Measurements from ENCODE around the gene TOR2A. TPM values are rescaled to one million over a fixed set of nuclear protein-coding genes. Genes with fewer than 3 reads are reported as not detected.
"Not testable (repeated sequence)": the region's sequence is repeated elsewhere in the genome, so short reads cannot be mapped to it uniquely, and the experiment has no call there.

The TOR2A gene
- total RNA-seq (10 to 100 TPM in 3 of 7 donors, 1 to 10 TPM in 4; 8.8 to 12.2 (median 9.9) TPM), polyA plus RNA-seq (10 to 100 TPM in 1 of 2 donors, 1 to 10 TPM in 1; 2.8 to 12.6 TPM)
- long read RNA-seq, donor 1, transcript TOR2A-203 (5 exons, 1,523 nt) = major isoform, 28 of 68 reads
- long read RNA-seq, donor 1, partial matches to known transcripts = 10 of 68 reads
- long read RNA-seq, donor 1, other reads (novel, unspliced or antisense) = 19 of 68 reads
- long read RNA-seq, donor 2, partial matches to known transcripts = 0 of 3 reads
- long read RNA-seq, donor 2, other reads (novel, unspliced or antisense) = 0 of 3 reads
- long read RNA-seq, donor 3, transcript TOR2A-203 (5 exons, 1,523 nt) = major isoform, 12 of 21 reads
- long read RNA-seq, donor 3, partial matches to known transcripts = 1 of 21 reads
- long read RNA-seq, donor 3, other reads (novel, unspliced or antisense) = 2 of 21 reads

DNA sequence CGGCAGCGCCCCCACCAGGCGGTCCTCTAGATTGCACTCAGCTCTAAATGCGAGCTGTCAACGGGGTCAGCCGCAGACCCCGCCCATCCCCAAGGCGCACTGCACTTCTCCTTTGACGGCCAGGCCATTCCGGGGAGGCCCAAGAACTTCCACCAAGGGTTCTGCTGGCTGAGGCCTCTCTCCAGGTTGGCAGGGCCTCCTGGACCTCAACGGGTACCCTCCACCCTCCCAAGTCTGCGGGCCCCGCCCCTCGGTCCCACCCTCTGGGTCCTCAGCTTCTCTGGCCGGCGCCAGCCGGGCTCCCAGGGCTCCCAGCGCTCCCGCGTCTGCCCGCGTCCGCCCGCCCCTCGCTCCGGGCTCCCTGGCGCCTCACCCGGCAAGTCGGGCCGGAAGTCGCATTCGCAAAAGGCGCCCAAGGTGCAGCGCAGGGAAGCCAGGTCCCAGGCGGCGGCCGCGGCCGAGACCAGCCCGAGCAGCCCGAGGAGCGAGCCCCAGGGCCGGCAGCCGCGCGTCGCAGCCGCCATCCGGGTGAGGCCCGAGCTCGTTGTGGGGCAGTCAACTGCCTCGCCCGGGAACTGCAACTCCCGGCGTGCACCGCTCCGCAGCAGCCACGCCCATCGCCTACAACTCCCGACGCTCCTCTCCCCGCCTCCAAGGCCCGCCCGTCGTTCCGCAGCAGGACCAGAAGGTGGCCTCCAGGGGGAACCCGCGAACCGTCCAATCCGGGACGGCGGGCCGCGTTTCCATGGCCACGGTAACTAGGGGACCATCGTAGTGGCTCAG is at the start of gene TOR2A:
TSS of gene TOR2A (minus strand) at position 548 of the 783 bp plus-strand sequence. CDS start at position 524, 24 bp downstream.
- H3K27ac ChIP-seq = peak within 1 kb of the TSS; percentile 80 to 88
- H3K27me3 ChIP-seq = no peaks in the 10 kb centered on the region
- peak; percentile 95 to 98 (median 98) for DNase-seq
- H3K36me3 ChIP-seq = no peaks in the 10 kb centered on the region
- intact Hi-C loops (cut with DNase I) = loop anchor here (1.0 to 5.0 kb wide), 10 partner anchors 47 to 187 kb away; no protein-coding TSS in a partner anchor
- TF ChIP-seq POLR2A (IDR thresholded peaks at IDR 0.05) (peak; percentile 93), EP300 (IDR thresholded peaks at IDR 0.05) (no peak)
- TF ChIP-seq, protein P1, sequence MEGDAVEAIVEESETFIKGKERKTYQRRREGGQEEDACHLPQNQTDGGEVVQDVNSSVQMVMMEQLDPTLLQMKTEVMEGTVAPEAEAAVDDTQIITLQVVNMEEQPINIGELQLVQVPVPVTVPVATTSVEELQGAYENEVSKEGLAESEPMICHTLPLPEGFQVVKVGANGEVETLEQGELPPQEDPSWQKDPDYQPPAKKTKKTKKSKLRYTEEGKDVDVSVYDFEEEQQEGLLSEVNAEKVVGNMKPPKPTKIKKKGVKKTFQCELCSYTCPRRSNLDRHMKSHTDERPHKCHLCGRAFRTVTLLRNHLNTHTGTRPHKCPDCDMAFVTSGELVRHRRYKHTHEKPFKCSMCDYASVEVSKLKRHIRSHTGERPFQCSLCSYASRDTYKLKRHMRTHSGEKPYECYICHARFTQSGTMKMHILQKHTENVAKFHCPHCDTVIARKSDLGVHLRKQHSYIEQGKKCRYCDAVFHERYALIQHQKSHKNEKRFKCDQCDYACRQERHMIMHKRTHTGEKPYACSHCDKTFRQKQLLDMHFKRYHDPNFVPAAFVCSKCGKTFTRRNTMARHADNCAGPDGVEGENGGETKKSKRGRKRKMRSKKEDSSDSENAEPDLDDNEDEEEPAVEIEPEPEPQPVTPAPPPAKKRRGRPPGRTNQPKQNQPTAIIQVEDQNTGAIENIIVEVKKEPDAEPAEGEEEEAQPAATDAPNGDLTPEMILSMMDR (IDR thresholded peaks at IDR 0.05) = peak; percentile 92 to 100 (median 100)
- H3K4me1 ChIP-seq (ENCODE audit: insufficient read depth) = peaks cover 6% of the 10 kb centered on the region
- no peaks in the 10 kb centered on the region for H3K9me3 ChIP-seq
- peak within 1 kb of the TSS; percentile 88 for H3K4me3 ChIP-seq
- 0 to 1% (median 0%) methylated on average over 48 to 76 of the region's 76 CpGs for WGBS, 3 donors

DNA sequence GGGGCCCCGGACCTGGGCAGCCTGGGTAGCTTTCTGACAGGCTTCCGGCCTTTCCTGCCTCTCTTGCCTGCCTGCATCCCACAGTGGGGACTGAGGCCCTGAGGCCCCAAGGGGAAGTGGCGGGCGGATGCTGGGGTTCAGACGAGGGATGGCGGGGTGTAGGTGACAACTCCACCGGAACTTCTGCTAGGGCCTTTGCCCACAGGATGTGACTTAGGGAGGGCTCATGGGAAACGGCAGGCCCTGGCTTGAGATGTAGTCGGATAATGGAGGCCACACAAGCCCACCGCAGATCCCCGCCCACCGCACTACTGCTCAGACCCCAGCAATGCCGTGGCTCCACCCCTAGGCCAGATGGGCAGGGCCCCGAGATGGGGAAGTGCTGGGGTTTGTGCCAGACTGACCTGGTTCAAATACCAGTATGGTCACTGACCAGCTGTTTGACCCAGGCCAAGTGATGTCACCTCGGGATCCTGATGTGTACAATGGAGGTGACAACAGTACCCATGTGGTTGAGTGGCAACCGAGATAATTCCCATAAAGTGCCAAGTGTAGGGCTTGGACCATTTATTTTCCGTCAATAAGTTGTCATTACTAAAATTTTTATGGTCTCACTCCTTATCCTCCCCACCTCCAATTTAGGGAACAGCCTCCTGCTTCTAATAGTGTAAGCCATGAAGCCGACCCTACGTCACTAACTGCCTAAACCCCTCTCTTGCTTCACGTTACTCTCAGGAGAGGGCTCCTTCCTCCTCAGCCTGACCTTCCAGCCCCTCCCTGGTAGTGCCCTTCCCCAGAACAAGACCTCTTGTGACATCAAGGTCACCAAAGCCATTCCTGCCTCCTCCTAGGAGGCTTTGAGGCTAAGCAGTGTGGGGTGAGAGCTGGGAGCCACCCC is 48.3 kb upstream of the TOR2A start:
- DNase-seq = peak in 3 of 5 donors; percentile 51 to 58 (median 56)
- no peak overlapping the region for H3K4me3 ChIP-seq
- H3K27ac ChIP-seq = no peak overlapping the region
- 76 to 82% (median 81%) methylated on average over 20 of the region's 20 CpGs for WGBS, 3 donors
- no peaks in the 10 kb centered on the region for H3K27me3 ChIP-seq
- no peaks in the 10 kb centered on the region for H3K9me3 ChIP-seq
- TF ChIP-seq POLR2A (IDR thresholded peaks at IDR 0.05) (no peak), EP300 (IDR thresholded peaks at IDR 0.05) (no peak)
- TF ChIP-seq, protein P1 (IDR thresholded peaks at IDR 0.05) = no peak
- intact Hi-C loops (cut with DNase I) = loop anchor here in 3 of 4 donors (2.0 to 10.0 kb wide), 4 partner anchors 41 to 81 kb away; partner anchors contain the start of gene TOR2A (in 2 of the 3)
- H3K36me3 ChIP-seq = no peaks in the 10 kb centered on the region
- H3K4me1 ChIP-seq (ENCODE audit: insufficient read depth) = peaks cover 8% of the 10 kb centered on the region

DNA sequence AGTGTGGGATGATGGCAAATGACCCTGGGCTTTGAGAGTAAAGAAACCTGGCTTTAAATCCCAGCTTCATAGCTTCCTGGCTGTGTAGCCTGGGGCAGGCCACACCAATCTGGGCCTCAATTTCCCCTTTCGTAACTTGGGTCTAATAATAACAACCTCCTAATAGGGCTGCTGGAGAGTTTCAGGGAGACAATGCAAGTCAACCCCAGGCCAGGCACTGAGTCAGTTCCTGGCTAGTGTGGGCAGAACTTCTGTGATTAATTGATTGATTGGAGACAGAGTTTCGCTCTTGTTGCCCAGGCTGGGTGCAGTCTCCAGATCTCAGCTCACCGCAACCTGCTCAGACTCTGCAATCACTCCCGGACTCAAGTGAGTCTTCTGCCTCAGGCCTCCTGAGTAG is 46.7 kb upstream of the TOR2A start:
- H3K27me3 ChIP-seq = no peaks in the 10 kb centered on the region
- WGBS, 3 donors = 90 to 95% (median 92%) methylated on average over 4 of the region's 4 CpGs
- no peaks in the 10 kb centered on the region for H3K36me3 ChIP-seq
- intact Hi-C loops (cut with DNase I) = loop anchor here in 2 of 4 donors (5.0 to 10.0 kb wide), 3 partner anchors 40 to 83 kb away; partner anchors contain the start of gene TOR2A (in 1 of the 2)
- TF ChIP-seq, protein P1 (IDR thresholded peaks at IDR 0.05) = no peak
- TF ChIP-seq EP300 (IDR thresholded peaks at IDR 0.05) = no peak
- TF ChIP-seq POLR2A (IDR thresholded peaks at IDR 0.05) = no peak
- no peak overlapping the region for H3K27ac ChIP-seq
- DNase-seq = no peak
- H3K9me3 ChIP-seq = no peaks in the 10 kb centered on the region
- H3K4me3 ChIP-seq = no peak overlapping the region
- peaks cover 5% of the 10 kb centered on the region for H3K4me1 ChIP-seq (ENCODE audit: insufficient read depth)

DNA sequence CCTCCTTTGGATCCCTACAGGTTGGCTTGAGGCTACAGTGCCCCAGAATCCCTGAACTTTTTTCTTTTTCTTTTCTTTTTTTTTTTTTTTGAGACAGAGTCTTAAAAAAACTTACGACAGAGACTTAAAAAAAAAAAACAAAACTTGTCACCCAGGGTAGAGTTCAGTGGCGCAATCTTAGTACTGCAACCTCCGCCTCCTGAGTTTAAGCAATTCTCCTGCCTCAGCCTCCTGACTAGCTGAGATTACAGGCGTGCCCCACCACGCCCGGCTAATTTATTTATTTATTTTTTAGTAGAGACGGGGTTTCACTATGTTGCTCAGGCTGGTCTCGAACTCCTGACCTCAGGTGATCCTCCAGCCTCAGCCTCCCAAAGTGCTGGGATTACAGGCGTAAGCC is 45.8 kb upstream of the TOR2A start:
- intact Hi-C loops (cut with DNase I) = loop anchor here in 2 of 4 donors (5.0 to 10.0 kb wide), 3 partner anchors 39 to 84 kb away; partner anchors contain the start of gene TOR2A (in 1 of the 2)
- DNase-seq; H3K4me3 ChIP-seq; H3K36me3 ChIP-seq; H3K27me3 ChIP-seq; H3K27ac ChIP-seq; H3K4me1 ChIP-seq (ENCODE audit: insufficient read depth); H3K9me3 ChIP-seq: not testable (repeated sequence)
- WGBS, 3 donors = 91 to 94% (median 92%) methylated on average over 9 of the region's 9 CpGs

Data from ovary (tissue), 10 donors.